Tibial nerve (tissue), 4 donors: ENCODE results near the gene VIT. TPM values are rescaled to one million over a fixed set of nuclear protein-coding genes. Genes with fewer than 3 reads are reported as not detected.

Experiments
- total RNA-seq, 4 donors: library from RNA; depleted of rRNA; stranded (reverse); fragments of >200 nt; gene quantifications; one replicate each; pipeline ENCODE4 v1.1.0, GENCODE V29; 2016

VIT gene
- total RNA-seq, 4 donors from 2014 or later = 55.2 to 201 (median 125) TPM

Other genes with a start within 250 kb of the VIT start
- gene FEZ2, start 98.5 kb upstream of the VIT start, total RNA-seq = 10 to 100 TPM; 42.4 to 93.8 (median 61.1) TPM